GM12878 (cell line): Measurements from ENCODE around the gene ZCCHC17. TPM values are rescaled to one million over a fixed set of nuclear protein-coding genes. Genes with fewer than 3 reads are reported as not detected.

ENCODE experiments used
- ATAC-seq: fragments of 200-7000 bp; cut with Tn5 transposase; 3 replicates; pipeline ENCODE4 v1.9.1; 2020; ENCODE audit warnings: mild to moderate bottlenecking, moderate library complexity
- BruUV-seq: library from RNA; stranded (reverse); fragments of 400-500 nt; replicated peaks from 2 replicates; lab custom pipeline; 2021; lab: Mats Ljungman, UMichigan
- CTCF ChIA-PET: fragments of 300-600 bp; sonication (Branson Sonifier 250); formaldehyde crosslinking; extraction: SDS; loops from one replicate; lab custom pipeline; 2021; ENCODE audit warnings: inconsistent platforms; lab: Yijun Ruan, JAX
- POLR2A ChIA-PET: fragments of 350-600 bp; formaldehyde crosslinking; extraction: SDS; loops from one replicate; lab custom pipeline; 2021; ENCODE audit warnings: inconsistent platforms; lab: Charles Lee
- RAD21 ChIA-PET: fragments of 300-600 bp; sonication (Branson Sonifier 250); formaldehyde crosslinking; loops from one replicate; lab custom pipeline; 2023; ENCODE audit warnings: antibody characterized with exemption; ENCODE audit not compliant: unreplicated experiment; lab: Charles Lee
- SMC1A ChIA-PET: fragments of 300-600 bp; sonication (Branson Sonifier 250); formaldehyde crosslinking; loops from one replicate; lab custom pipeline; 2023; ENCODE audit not compliant: unreplicated experiment, uncharacterized antibody; lab: Charles Lee
- DNase-seq: peaks from one replicate; pipeline ENCODE4 v3.0.0-alpha.2; 2011; ENCODE audit warnings: low read depth, low spot score
- FAIRE-seq: peaks from 3 replicates; lab custom pipeline; 2011; peaks lifted over from hg19 to GRCh38; lab: Jason Lieb, UNC
- H2AFZ ChIP-seq: 2 replicates; pipeline ENCODE4 v1.6.0; 2011; ENCODE audit warnings: low read depth, low read length, control low read depth; ENCODE audit not compliant: control insufficient read depth
- H3K27ac ChIP-seq: 2 replicates; pipeline ENCODE4 v1.5.1; 2011; ENCODE audit warnings: control low read depth; ENCODE audit not compliant: control insufficient read depth, insufficient read depth
- H3K27me3 ChIP-seq, 2 experiments: replicated peaks in 1 of 2; 2 replicates each; pipeline versions ENCODE4 v1.6.0 to v1.6.1; 2011; ENCODE audit warnings: low read length in 1 of 2; ENCODE audit not compliant: control insufficient read depth in 2 of 2, insufficient read depth in 2 of 2
- H3K36me3 ChIP-seq, 2 experiments: 2 replicates each; pipeline ENCODE4 v1.5.1; 2011; ENCODE audit warnings: low read length in 1 of 2; ENCODE audit not compliant: control insufficient read depth in 2 of 2, insufficient read depth in 2 of 2
- H3K4me1 ChIP-seq: 2 replicates; pipeline ENCODE4 v1.6.1; 2011; ENCODE audit warnings: mild to moderate bottlenecking, low read length, moderate library complexity, mixed read lengths; ENCODE audit not compliant: control insufficient read depth, insufficient read depth
- H3K4me2 ChIP-seq: 2 replicates; pipeline ENCODE4 v1.6.0; 2011; ENCODE audit warnings: control low read depth; ENCODE audit not compliant: control insufficient read depth, insufficient read depth
- H3K4me3 ChIP-seq: fragments of 200-600 bp; sonication (generic); 2 replicates; pipeline ENCODE4 v1.5.1; 2016
- H3K79me2 ChIP-seq: 2 replicates; pipeline ENCODE4 v1.6.0; 2011; ENCODE audit warnings: low read length; ENCODE audit not compliant: control insufficient read depth, insufficient read depth
- H3K9ac ChIP-seq: 2 replicates; pipeline ENCODE4 v1.8.0; 2011; ENCODE audit warnings: low read length, control low read depth, mixed read lengths; ENCODE audit not compliant: control insufficient read depth, insufficient read depth
- H3K9me3 ChIP-seq: replicated peaks from 3 replicates; pipeline ENCODE4 v1.5.1; 2011; ENCODE audit warnings: mild to moderate bottlenecking, low read length; ENCODE audit not compliant: control insufficient read depth, insufficient read depth
- H4K20me1 ChIP-seq: 2 replicates; pipeline ENCODE4 v1.6.0; 2011; ENCODE audit not compliant: control insufficient read depth, insufficient read depth
- BHLHE40 ChIP-seq, 2 experiments: fragments of 450-650 bp in 1 of 2; IDR thresholded peaks; 2 replicates each; pipeline ENCODE4 v1.6.1; 2011 to 2017; ENCODE audit warnings: low read depth in 2 of 2, borderline replicate concordance in 1 of 2, improper control_type of control experiment in 1 of 2, low read length in 1 of 2, mild to moderate bottlenecking in 1 of 2
- DPF2 ChIP-seq: fragments of 450-650 bp; IDR thresholded peaks from 2 replicates; pipeline ENCODE4 v1.6.1; 2017; ENCODE audit warnings: mild to moderate bottlenecking
- EGR1 ChIP-seq, 2 experiments: IDR thresholded peaks; 1 replicate in 1 of 2; 2 replicates in 1 of 2; pipeline ENCODE4 v1.6.1; 2011 to 2012; ENCODE audit warnings: low read depth in 2 of 2, low read length in 2 of 2, borderline replicate concordance in 1 of 2, mild to moderate bottlenecking in 1 of 2, moderate library complexity in 1 of 2
- SMAD1 ChIP-seq: fragments of 450-650 bp; IDR thresholded peaks from 2 replicates; pipeline ENCODE4 v1.6.1; 2018; ENCODE audit warnings: mild to moderate bottlenecking, low read depth; ENCODE audit not compliant: partially characterized antibody
- STAT1 ChIP-seq: fragments of 450-650 bp; conservative IDR thresholded peaks from 2 replicates; pipeline ENCODE4 v1.6.1; 2014; ENCODE audit warnings: antibody characterized with exemption, mild to moderate bottlenecking
- ZSCAN29 ChIP-seq: fragments of 450-650 bp; IDR thresholded peaks from 2 replicates; pipeline ENCODE4 v1.6.1; 2017; ENCODE audit warnings: mild to moderate bottlenecking, moderate library complexity
- WGBS: methylation state at CpG from one replicate; pipeline ENCODE4 v1.1.6; 2016; ENCODE audit warnings: low lambda C conversion rate; ENCODE audit not compliant: insufficient replicate concordance, insufficient coverage; ENCODE audit errors: missing lambda C conversion rate; 5-methylcytosine and 5-hydroxymethylcytosine counted together
- in situ Hi-C: fragments of 300-500 bp; cut with MboI; formaldehyde crosslinking; loops from 9 replicates; pipeline ENCODE4 v1.14.3; 2018; ENCODE audit warnings: mixed read lengths
- intact Hi-C: fragments of 100-400 bp; cut with micrococcal nuclease; formaldehyde crosslinking; loops from one replicate; pipeline ENCODE4 v1.14.2; 2022; ENCODE audit not compliant: unreplicated experiment
- polyA plus RNA-seq, 11 experiments: library from polyadenylated mRNA; depleted of rRNA in 4 of 11; unstranded in 6 of 11; stranded (reverse) in 5 of 11; fragments of >200 nt; fragmentation: Nextera tagmentation in 4 of 11; fragmentation: Illumina TruSeq in 1 of 11; extraction: Ambion mirVana in 4 of 11; extraction: Trizol in 1 of 11; gene quantifications; 1 replicate in 1 of 11; 2 replicates in 10 of 11; pipeline versions ENCODE4 v1.2.1 to v1.2.3, GENCODE V29; 2011 to 2016; ENCODE audit warnings: inconsistent platforms in 2 of 11, missing spikeins in 2 of 11, low read depth in 1 of 11
- total RNA-seq, 4 experiments: library from RNA; depleted of rRNA in 3 of 4; stranded (reverse); fragments of >200 nt in 3 of 4; fragmentation: Illumina TruSeq in 1 of 4; extraction: Trizol in 1 of 4; gene quantifications; 2 replicates each; pipeline versions ENCODE4 v1.2.1 to v1.2.3, GENCODE V29; 2013 to 2021
- TF ChIP-seq, protein P1 (sequence below), 3 experiments: IDR thresholded peaks in 2 of 3; conservative IDR thresholded peaks in 1 of 3; 2 replicates each; pipeline ENCODE4 v1.5.1; 2011; ENCODE audit warnings: low read depth in 3 of 3, low read length in 3 of 3, mild to moderate bottlenecking in 3 of 3, control low read depth in 2 of 3, moderate library complexity in 2 of 3, inconsistent platforms in 1 of 3, mixed read lengths in 1 of 3; ENCODE audit not compliant: control insufficient read depth in 2 of 3, insufficient read depth in 1 of 3; ENCODE audit errors: extremely low read depth in 1 of 3

ZCCHC17 gene
- total and polyA plus RNA-seq, 10 of the 15 experiments (the other 5 are each of a cell fraction or from before 2014, with no cell fraction given): 22.3 to 86.3 (median 47.0) TPM

DNA sequence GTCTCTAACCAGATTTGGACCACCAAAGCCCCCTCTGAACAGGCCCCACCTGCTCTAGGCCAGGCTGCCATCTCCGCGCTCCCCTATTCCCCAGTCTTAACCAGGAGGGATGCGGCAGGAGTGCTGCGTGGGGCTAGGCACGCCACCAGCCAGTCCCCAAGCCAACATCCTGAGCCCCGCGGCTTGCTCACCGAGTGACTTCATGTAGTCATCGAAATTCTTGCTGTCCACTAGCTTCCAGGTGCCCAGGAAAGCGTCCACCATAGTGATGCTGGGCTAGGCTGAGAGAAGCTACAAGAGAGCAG, 75.9 kb downstream of the ZCCHC17 start (continued):
- TF ChIP-seq, protein P1, sequence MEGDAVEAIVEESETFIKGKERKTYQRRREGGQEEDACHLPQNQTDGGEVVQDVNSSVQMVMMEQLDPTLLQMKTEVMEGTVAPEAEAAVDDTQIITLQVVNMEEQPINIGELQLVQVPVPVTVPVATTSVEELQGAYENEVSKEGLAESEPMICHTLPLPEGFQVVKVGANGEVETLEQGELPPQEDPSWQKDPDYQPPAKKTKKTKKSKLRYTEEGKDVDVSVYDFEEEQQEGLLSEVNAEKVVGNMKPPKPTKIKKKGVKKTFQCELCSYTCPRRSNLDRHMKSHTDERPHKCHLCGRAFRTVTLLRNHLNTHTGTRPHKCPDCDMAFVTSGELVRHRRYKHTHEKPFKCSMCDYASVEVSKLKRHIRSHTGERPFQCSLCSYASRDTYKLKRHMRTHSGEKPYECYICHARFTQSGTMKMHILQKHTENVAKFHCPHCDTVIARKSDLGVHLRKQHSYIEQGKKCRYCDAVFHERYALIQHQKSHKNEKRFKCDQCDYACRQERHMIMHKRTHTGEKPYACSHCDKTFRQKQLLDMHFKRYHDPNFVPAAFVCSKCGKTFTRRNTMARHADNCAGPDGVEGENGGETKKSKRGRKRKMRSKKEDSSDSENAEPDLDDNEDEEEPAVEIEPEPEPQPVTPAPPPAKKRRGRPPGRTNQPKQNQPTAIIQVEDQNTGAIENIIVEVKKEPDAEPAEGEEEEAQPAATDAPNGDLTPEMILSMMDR (IDR thresholded peaks at IDR 0.05 in 2 of 3, conservative IDR thresholded peaks at IDR 0.05 in 1 of 3; ENCODE audit: control insufficient read depth in 2 of 3, extremely low read depth in 1 of 3, insufficient read depth in 1 of 3, low read depth in 3 of 3, low read length in 3 of 3): no peak
- no peak for TF ChIP-seq STAT1
- no peak for TF ChIP-seq SMAD1

DNA sequence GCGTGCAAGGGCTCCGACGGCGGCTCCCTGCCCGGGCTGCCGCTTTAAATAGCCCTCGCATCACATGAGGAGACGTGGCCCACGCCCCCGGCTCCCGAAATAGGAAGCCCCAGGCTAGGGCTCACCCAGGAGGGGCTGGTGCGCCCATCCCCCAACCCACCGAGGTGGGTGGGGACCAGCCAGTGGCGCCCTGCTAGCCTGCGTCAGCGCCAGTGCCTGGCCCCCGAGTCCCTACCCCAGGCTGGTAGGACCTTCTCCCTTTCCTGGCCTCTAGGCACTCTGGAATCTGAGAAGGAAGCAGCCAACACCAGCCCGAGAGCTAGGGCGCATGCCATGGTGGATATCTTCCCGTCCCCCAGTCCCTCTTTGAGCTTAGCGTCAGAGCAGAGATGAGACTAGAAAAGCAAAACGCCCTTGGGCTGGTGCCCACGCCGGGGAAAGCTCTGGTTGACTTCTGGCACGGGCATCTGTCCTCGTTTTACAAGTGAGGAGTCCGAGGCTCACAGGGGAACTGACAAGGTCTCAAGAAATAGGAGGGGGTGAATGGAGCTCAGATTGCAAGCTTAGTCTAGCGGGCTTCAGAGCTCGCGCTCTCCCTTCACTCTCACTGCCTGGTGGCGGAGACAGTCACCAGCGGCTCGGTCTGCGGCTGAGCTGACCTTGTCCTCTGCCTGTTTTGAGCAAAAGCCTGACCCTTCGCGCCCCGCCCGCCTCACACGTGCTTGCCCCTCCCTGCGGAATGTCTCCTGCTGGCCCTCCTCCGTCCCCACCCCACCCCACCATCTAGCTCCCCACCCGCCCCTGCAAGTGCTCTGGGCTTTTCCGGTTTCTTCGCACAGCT, 76.4 kb downstream of the ZCCHC17 start, which contains the start of gene FABP3:
Gene FABP3, minus strand, starts transcription at position 21 of the 841 bp plus-strand sequence. CDS start 62 bp downstream, outside the sequence.
- ChIA-PET RAD21 (interaction anchor here (0.7 to 2.3 kb wide), 8 partner anchors 11 to 176 kb away, joined by 3 to 15 read pairs (median 4); no protein-coding TSS in a partner anchor), CTCF (interaction anchor here (0.9 to 5.5 kb wide), 11 partner anchors 11 to 245 kb away, joined by 3 to 42 read pairs (median 4); no protein-coding TSS in a partner anchor), SMC1A (interaction anchor here (0.9 to 2.4 kb wide), 7 partner anchors 12 to 193 kb away, joined by 3 to 7 read pairs (median 3); partner anchors contain the start of genes SNRNP40 and ZCCHC17), POLR2A (interaction anchor here (0.6 to 1.4 kb wide), 4 partner anchors 22 to 335 kb away, joined by 4 read pairs; no protein-coding TSS in a partner anchor)
- Histone ChIP-seq H3K9ac (no peak within 1 kb of the TSS), H3K4me2 (peak within 1 kb of the TSS; percentile 68), H2AFZ (peak within 1 kb of the TSS; percentile 52; the same call in 1 of the 2 replicates), H3K4me3 (peak within 1 kb of the TSS; percentile 52), H3K27me3 (no peaks in the 10 kb centered on the region), H3K4me1 (no peaks in the 10 kb centered on the region), H3K79me2 (no peaks in the 10 kb centered on the region), H3K9me3 (no peaks in the 10 kb centered on the region), H3K27ac (no peak within 1 kb of the TSS), H4K20me1 (no peaks in the 10 kb centered on the region), H3K36me3 (no peaks in the 10 kb centered on the region; a peak in 1 of 4 replicates)
- in situ Hi-C loops: no loop called here
- DNase-seq (no peak), FAIRE-seq (no peak), ATAC-seq (peak; percentile 83)
- intact Hi-C loops: no loop called here
- no TSS peak for BruUV-seq
- WGBS: 8% methylated on average over 37 of the region's 44 CpGs
- TF ChIP-seq EGR1 (IDR thresholded peaks at IDR 0.05; ENCODE audit: borderline replicate concordance in 1 of 2, low read depth in 2 of 2, low read length in 2 of 2): 0 out of 3 replicates have a peak, but pooled peaks of 1 of the 2 experiments have one; percentile 34
- no peak for TF ChIP-seq DPF2
- no peak for TF ChIP-seq ZSCAN29
- TF ChIP-seq, protein P1 (IDR thresholded peaks at IDR 0.05 in 2 of 3, conservative IDR thresholded peaks at IDR 0.05 in 1 of 3; ENCODE audit: control insufficient read depth in 2 of 3, extremely low read depth in 1 of 3, insufficient read depth in 1 of 3, low read depth in 3 of 3, low read length in 3 of 3): 0 out of 6 replicates have a peak, but pooled peaks of 1 of the 3 experiments have one; percentile 2
- TF ChIP-seq BHLHE40 (IDR thresholded peaks at IDR 0.05; ENCODE audit: borderline replicate concordance in 1 of 2, low read depth in 2 of 2, low read length in 1 of 2): peak; percentile 66 to 78; a peak in 2 of 4 replicates
